Endothelial cell (in vitro differentiated cells): ENCODE measurements around the gene ORAI3. TPM values are rescaled to one million over a fixed set of nuclear protein-coding genes. Genes with fewer than 3 reads are reported as not detected.

Experiments used
- DNase-seq: peaks from one replicate; pipeline ENCODE4 v3.0.0; 2021; ENCODE audit warnings: low spot score
- H3K27ac Mint-ChIP-seq: one replicate; pipeline ENCODE4 v1.8.0; 2021; ENCODE audit warnings: mixed read lengths, inconsistent platforms; ENCODE audit not compliant: unreplicated experiment
- H3K27me3 Mint-ChIP-seq: one replicate; pipeline ENCODE4 v1.8.0; 2021; ENCODE audit warnings: mild to moderate bottlenecking, moderate library complexity, mixed read lengths, inconsistent platforms; ENCODE audit not compliant: unreplicated experiment
- H3K36me3 Mint-ChIP-seq: one replicate; pipeline ENCODE4 v1.8.0; 2021; ENCODE audit warnings: mild to moderate bottlenecking, low read depth, mixed read lengths, inconsistent platforms; ENCODE audit not compliant: unreplicated experiment
- H3K4me1 Mint-ChIP-seq: one replicate; pipeline ENCODE4 v1.8.0; 2021; ENCODE audit warnings: mild to moderate bottlenecking, mixed read lengths, inconsistent platforms; ENCODE audit not compliant: unreplicated experiment
- H3K4me3 Mint-ChIP-seq: one replicate; pipeline ENCODE4 v1.8.0; 2021; ENCODE audit warnings: mild to moderate bottlenecking, mixed read lengths, inconsistent platforms; ENCODE audit not compliant: unreplicated experiment
- H3K9me3 Mint-ChIP-seq: one replicate; pipeline ENCODE4 v1.8.0; 2021; ENCODE audit warnings: mixed read lengths, inconsistent platforms; ENCODE audit not compliant: unreplicated experiment
- total RNA-seq: library from RNA; stranded (reverse); fragmentation: NEBNext Ultra II Directional; extraction: Animal tissue kit (Norgen Biotek cat#: 25700); gene quantifications from one replicate; pipeline ENCODE4 v1.2.1, GENCODE V29; 2021; ENCODE audit not compliant: unreplicated experiment
- TF ChIP-seq, protein P1 (sequence below): fragments of 200-600 bp; sonication (generic); IDR thresholded peaks from one replicate; pipeline ENCODE4 v1.5.0; 2021; ENCODE audit warnings: antibody characterized with exemption; ENCODE audit not compliant: unreplicated experiment

The ORAI3 gene
- total RNA-seq, 1 donor from 2014 or later: 42.9 TPM

DNA sequence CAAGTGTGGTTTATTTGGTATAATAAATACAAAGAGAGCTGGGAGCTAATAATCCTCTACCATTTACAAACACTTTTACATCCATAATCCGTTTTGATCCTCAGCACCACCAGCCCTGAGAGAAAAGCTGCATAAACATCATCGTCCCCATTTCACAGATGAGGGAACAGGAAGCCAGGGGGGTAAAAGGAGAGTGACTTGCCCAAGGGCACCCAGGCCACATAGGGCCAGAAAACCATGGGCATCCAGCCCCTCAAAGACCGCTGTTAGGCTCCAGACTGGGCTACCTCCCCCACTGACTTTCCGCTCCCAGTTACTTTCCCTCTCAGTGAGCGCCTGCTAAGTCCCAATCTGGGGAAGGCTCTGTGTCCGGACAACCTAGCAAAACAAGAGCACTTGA is 54.9 kb downstream of the ORAI3 start:
- no peak overlapping the region for H3K4me3 Mint-ChIP-seq
- TF ChIP-seq, protein P1, sequence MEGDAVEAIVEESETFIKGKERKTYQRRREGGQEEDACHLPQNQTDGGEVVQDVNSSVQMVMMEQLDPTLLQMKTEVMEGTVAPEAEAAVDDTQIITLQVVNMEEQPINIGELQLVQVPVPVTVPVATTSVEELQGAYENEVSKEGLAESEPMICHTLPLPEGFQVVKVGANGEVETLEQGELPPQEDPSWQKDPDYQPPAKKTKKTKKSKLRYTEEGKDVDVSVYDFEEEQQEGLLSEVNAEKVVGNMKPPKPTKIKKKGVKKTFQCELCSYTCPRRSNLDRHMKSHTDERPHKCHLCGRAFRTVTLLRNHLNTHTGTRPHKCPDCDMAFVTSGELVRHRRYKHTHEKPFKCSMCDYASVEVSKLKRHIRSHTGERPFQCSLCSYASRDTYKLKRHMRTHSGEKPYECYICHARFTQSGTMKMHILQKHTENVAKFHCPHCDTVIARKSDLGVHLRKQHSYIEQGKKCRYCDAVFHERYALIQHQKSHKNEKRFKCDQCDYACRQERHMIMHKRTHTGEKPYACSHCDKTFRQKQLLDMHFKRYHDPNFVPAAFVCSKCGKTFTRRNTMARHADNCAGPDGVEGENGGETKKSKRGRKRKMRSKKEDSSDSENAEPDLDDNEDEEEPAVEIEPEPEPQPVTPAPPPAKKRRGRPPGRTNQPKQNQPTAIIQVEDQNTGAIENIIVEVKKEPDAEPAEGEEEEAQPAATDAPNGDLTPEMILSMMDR: no peak
- peaks cover 4% of the 10 kb centered on the region for H3K27me3 Mint-ChIP-seq
- H3K27ac Mint-ChIP-seq: no peak overlapping the region
- DNase-seq: no peak
- H3K36me3 Mint-ChIP-seq: no peaks in the 10 kb centered on the region
- H3K9me3 Mint-ChIP-seq: no peaks in the 10 kb centered on the region
- H3K4me1 Mint-ChIP-seq: no peaks in the 10 kb centered on the region

Other genes with a start within 250 kb of the ORAI3 start
- 62.2 TPM for gene SRCAP, start 249.9 kb upstream of the ORAI3 start, total RNA-seq
- gene PHKG2, start 200.6 kb upstream of the ORAI3 start, total RNA-seq: 27.5 TPM
- 5.2 TPM for gene CFAP119, start 187.0 kb upstream of the ORAI3 start, total RNA-seq
- 108 TPM for gene RNF40, start 186.7 kb upstream of the ORAI3 start, total RNA-seq
- gene ZNF629, start 161.9 kb upstream of the ORAI3 start, total RNA-seq: 29.7 TPM
- gene BCL7C, start 55.0 kb upstream of the ORAI3 start, total RNA-seq: 53.9 TPM
- 3.4 TPM for gene CTF1, start 52.5 kb upstream of the ORAI3 start, total RNA-seq
- gene FBXL19, start 25.5 kb upstream of the ORAI3 start, total RNA-seq: 117 TPM
- 23.4 TPM for gene SETD1A, start 8.7 kb downstream of the ORAI3 start, total RNA-seq
- gene HSD3B7, start 36.1 kb downstream of the ORAI3 start, total RNA-seq: 5.3 TPM
- 5.5 TPM for gene STX1B, start 61.6 kb downstream of the ORAI3 start, total RNA-seq
- gene STX4, start 84.5 kb downstream of the ORAI3 start, total RNA-seq: 74.2 TPM
- gene ZNF668, start 125.2 kb downstream of the ORAI3 start, total RNA-seq: 13.6 TPM
- gene ZNF646, start 125.4 kb downstream of the ORAI3 start, total RNA-seq: 25.5 TPM
- gene PRSS53, start 139.9 kb downstream of the ORAI3 start, total RNA-seq: 1.8 TPM
- gene VKORC1, start 145.7 kb downstream of the ORAI3 start, total RNA-seq: 59.6 TPM
- gene BCKDK, start 159.3 kb downstream of the ORAI3 start, total RNA-seq: 56.8 TPM
- 49.7 TPM for gene KAT8, start 168.6 kb downstream of the ORAI3 start, total RNA-seq
- gene PRSS8, start 186.7 kb downstream of the ORAI3 start, total RNA-seq: 3.8 TPM
- gene PRSS36, start 201.0 kb downstream of the ORAI3 start, total RNA-seq: 0.74 TPM
- 590 TPM for gene FUS, start 231.1 kb downstream of the ORAI3 start, total RNA-seq